GM12878 (cell line): ENCODE data around the gene ZSCAN22.

Experiments
- IRF4 ChIP-seq: IDR thresholded peaks from 2 replicates; pipeline ENCODE4 v1.6.1; 2011; ENCODE audit warnings: low read depth, low read length
- JUNB ChIP-seq: IDR thresholded peaks from 2 replicates; pipeline ENCODE4 v1.6.1; 2016; ENCODE audit warnings: antibody characterized with exemption, mild to moderate bottlenecking
- JUND ChIP-seq: IDR thresholded peaks from 2 replicates; pipeline ENCODE4 v1.6.1; 2012; ENCODE audit warnings: low read depth, mild to moderate bottlenecking, low read length, improper control_type of control experiment, moderate library complexity
- POLR2A ChIP-seq: IDR thresholded peaks from 2 replicates; pipeline ENCODE4 v1.6.1; 2011; ENCODE audit warnings: low read depth, mild to moderate bottlenecking, low read length
- SIN3A ChIP-seq: IDR thresholded peaks from 2 replicates; pipeline ENCODE4 v1.6.1; 2012; ENCODE audit warnings: low read depth, low read length, improper control_type of control experiment
- TF ChIP-seq, protein P1 (sequence below), 3 experiments: IDR thresholded peaks in 2 of 3; conservative IDR thresholded peaks in 1 of 3; 2 replicates each; pipeline ENCODE4 v1.5.1; 2011; ENCODE audit warnings: low read depth in 3 of 3, low read length in 3 of 3, mild to moderate bottlenecking in 3 of 3, control low read depth in 2 of 3, moderate library complexity in 2 of 3, inconsistent platforms in 1 of 3, mixed read lengths in 1 of 3; ENCODE audit not compliant: control insufficient read depth in 2 of 3, insufficient read depth in 1 of 3; ENCODE audit errors: extremely low read depth in 1 of 3

DNA sequence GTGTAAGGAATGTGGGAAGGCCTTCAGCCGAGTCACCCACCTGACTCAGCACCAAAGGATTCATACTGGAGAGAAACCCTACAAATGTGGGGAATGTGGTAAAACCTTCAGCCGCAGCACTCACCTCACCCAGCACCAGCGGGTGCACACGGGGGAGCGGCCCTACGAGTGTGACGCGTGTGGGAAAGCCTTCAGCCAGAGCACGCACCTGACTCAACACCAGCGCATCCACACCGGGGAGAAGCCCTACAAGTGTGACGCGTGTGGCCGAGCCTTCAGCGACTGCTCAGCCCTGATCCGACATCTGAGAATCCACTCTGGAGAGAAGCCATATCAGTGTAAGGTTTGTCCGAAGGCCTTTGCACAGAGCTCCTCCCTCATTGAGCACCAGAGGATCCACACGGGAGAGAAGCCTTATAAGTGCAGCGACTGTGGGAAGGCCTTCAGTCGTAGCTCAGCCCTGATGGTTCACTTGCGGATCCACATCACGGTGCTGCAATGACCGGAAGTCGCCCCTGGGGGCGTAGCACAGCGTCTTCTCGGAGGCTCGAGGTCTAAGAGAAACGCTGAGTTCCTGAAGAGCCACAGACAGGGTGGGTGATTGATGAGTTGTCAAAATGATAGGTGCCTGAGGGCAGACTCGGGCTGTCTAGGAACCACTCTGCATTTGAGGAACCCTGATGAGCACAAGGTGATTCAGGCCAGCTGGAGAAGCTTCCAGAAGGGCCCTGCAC is 12.2 kb downstream of the ZSCAN22 start:
- TF ChIP-seq JUND (no peak), POLR2A (no peak), JUNB (no peak), IRF4 (no peak), SIN3A (no peak)
- TF ChIP-seq, protein P1, sequence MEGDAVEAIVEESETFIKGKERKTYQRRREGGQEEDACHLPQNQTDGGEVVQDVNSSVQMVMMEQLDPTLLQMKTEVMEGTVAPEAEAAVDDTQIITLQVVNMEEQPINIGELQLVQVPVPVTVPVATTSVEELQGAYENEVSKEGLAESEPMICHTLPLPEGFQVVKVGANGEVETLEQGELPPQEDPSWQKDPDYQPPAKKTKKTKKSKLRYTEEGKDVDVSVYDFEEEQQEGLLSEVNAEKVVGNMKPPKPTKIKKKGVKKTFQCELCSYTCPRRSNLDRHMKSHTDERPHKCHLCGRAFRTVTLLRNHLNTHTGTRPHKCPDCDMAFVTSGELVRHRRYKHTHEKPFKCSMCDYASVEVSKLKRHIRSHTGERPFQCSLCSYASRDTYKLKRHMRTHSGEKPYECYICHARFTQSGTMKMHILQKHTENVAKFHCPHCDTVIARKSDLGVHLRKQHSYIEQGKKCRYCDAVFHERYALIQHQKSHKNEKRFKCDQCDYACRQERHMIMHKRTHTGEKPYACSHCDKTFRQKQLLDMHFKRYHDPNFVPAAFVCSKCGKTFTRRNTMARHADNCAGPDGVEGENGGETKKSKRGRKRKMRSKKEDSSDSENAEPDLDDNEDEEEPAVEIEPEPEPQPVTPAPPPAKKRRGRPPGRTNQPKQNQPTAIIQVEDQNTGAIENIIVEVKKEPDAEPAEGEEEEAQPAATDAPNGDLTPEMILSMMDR (IDR thresholded peaks at IDR 0.05 in 2 of 3, conservative IDR thresholded peaks at IDR 0.05 in 1 of 3; ENCODE audit: control insufficient read depth in 2 of 3, extremely low read depth in 1 of 3, insufficient read depth in 1 of 3, low read depth in 3 of 3, low read length in 3 of 3): 0 out of 6 replicates have a peak, but pooled peaks of 1 of the 3 experiments have one; percentile 0
